GM08714 (cell line): Measurements from ENCODE around the gene SLC23A3.
A peak's percentile ranks its signal among the peaks of the same experiment; 100 is the strongest.
"Not testable (repeated sequence)": the region's sequence is repeated elsewhere in the genome, so short reads cannot be mapped to it uniquely, and the experiment has no call there.

ENCODE experiments used
- H3K4me3 ChIP-seq: fragments of 200-500 bp; sonication (Bioruptor generic); 2 replicates; pipeline ENCODE4 v1.5.1; 2014; ENCODE audit warnings: mild to moderate bottlenecking, low read length, inconsistent platforms
- ZNF274 ChIP-seq: IDR thresholded peaks from 2 replicates; pipeline ENCODE4 v1.6.1; 2012; ENCODE audit warnings: mild to moderate bottlenecking, low read depth, low read length

SLC23A3 gene

DNA sequence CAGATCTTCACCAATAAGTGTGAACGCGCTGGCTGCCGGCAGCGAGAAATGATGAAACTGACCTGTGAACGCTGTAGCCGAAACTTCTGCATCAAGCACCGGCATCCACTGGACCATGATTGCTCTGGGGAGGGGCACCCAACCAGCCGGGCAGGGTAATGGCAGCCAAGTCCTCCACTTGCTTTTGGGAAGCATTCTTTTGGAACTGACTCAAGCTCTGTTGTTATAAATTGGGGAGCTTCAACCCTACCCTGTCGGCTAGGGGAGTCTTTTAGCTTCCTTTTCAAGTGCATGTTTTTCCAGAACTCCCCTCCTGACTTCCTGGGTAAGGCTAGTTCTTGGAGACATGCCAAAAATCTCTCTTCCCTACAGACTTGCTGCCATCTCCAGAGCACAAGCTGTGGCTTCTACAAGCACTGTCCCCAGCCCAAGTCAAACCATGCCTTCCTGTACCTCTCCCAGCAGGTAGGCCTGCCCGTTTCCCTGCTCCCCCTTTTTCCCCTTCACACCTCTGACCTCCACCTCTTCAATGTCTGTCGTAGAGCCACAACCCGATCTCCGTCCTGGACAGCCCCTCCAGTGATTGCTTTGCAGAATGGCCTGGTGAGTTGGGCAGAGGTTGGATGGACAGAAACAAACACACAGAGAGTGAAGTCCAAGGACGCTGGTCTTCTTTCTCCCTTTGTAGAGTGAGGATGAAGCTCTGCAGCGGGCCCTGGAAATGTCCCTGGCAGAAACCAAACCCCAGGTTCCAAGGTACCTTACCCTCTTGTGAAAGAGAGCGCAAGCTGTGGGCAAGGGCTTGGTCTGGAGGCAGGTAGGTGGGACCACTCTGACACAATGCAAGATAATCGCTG, 38.3 kb upstream of the SLC23A3 start:
- TF ChIP-seq ZNF274: no peak
- H3K4me3 ChIP-seq: no peak overlapping the region

GRCh38 chr2:219207134-219207883, 37.5 kb upstream of the SLC23A3 start:
- peak overlapping the region; percentile 55; the same call in 1 of the 2 replicates for H3K4me3 ChIP-seq
- no peak for TF ChIP-seq ZNF274

DNA sequence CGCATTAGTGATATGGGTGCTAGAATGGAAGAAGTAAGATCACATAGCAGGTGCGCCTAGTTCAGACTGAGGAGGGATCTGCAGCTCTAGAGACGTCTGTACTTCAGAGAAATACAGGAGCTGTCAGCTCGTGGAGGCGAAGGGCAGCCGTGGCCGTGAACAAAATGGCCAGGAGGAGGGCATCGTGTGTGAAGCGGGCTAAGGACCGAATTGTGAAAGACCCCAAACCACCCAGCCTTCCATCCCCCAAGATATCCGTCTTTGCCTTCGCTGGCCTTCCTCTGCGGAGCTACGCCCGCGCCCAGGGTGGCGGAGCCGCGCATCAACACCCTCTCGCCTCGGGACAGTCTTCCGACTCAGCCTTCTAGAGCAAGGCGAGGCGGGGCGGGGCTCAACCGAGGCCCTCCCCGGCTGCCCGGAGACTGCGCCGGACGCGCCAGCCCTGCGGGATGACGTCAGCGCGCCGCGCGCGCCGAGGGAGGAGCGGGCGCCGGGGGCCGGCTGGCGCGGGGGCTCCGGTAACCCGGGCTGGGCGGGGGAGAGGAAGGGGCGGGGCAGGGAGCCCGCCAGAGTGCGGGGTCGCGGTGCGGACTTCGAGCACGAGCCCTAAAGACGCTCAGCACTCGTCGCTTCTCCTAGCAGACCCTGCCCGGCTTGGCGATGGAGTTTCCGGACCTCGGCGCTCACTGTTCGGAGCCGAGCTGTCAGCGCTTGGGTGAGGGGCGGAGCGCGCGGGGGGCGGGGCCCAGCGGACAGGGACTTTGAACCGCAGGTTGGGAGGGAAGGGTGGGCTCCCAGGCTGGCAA, 36.7 kb upstream of the SLC23A3 start, which contains the start of gene ZFAND2B:
TSS of gene ZFAND2B (plus strand) at position 455 of the 806 bp plus-strand sequence. CDS start at position 661, 206 bp downstream.
- no peak for TF ChIP-seq ZNF274
- H3K4me3 ChIP-seq: peak within 1 kb of the TSS; percentile 78

- TF ChIP-seq ZNF274: no peak
- peak overlapping the region; percentile 78; the same call in 1 of the 2 replicates for H3K4me3 ChIP-seq
Observed at GRCh38 chr2:219205981-219206327, 36.1 kb upstream of the SLC23A3 start.

DNA sequence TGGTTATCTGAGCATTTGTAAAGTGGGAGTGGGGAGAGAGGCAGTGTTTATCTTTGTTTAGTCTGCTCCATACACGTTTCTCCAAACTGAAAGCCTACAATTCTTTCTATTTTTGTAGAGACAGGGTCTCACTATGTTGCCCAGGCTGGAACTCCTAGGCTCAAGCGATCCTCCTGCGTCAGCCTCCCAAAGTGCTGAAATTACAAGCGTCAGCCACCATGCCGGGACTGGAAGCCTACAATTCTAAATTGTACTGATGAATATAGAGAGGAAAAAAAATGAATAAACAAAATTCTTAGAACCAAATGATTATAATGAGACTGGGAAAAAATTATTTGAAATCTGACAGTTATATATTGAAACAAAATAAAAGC, 35.3 kb upstream of the SLC23A3 start:
- TF ChIP-seq ZNF274: no peak

GRCh38 chr2:219204425-219205164, 34.8 kb upstream of the SLC23A3 start:
- TF ChIP-seq ZNF274: no peak
- H3K4me3 ChIP-seq: no peak overlapping the region

More for the DNA sequence above, 35.3 kb upstream of the SLC23A3 start:
- H3K4me3 ChIP-seq: no peak overlapping the region

DNA sequence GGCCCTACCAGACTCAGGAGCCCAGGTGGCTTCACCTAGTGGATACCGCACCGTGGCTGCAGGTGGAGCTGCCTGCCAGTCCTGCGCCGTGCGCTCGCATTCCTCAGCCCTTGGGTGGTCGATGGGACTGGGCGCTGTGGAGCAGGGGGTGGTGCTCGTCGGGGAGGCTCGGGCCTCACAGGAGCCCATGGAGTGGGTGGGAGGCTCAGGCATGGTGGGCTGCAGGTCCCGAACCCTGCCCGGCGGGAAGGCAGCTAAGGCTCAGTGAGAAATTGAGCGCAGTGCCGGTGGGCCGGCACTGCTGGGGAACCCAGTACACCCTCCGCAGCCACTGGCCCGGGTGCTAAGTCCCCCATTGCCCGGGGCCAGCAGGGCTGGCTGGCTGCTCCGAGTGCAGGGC, 31.5 kb upstream of the SLC23A3 start:
- not testable (repeated sequence) for H3K4me3 ChIP-seq

- H3K4me3 ChIP-seq: not testable (repeated sequence)
Observed at GRCh38 chr2:219200502-219201326, 30.9 kb upstream of the SLC23A3 start.

DNA sequence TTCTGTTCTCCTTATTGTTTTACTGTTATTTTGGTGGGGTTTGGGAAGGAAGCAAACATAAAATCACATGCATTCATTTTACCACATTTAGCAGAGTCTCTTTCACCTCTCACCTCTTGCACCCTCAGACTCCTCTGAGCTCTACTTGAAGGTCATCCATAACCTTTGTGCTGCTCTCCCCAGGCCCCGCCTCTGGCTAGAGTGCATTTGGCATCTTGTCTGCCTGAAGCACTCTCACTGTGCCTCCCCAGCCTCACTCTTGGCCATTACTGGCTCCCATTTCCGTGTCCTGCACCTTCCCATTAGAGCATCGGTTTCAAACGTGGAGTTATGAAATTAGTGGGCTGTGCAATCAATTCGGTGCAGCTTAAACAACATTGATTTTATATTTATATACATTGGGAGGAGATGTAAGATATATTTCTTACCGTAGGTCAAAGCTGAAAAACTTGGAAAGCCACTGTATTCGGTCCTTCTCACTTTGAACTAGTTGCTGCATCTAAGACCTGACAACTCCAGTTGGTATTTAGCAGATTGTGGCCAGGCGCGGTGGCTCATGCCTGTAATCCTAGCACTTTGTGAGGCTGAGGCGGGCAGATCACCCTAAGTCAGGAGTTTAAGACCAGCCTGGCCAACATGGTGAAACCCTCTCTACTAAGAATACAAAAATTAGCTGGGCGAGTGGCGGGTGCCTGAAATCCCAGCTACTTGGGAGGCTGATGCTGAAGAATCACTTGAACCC, 29.8 kb upstream of the SLC23A3 start:
- TF ChIP-seq ZNF274: no peak
- H3K4me3 ChIP-seq: no peak overlapping the region

DNA sequence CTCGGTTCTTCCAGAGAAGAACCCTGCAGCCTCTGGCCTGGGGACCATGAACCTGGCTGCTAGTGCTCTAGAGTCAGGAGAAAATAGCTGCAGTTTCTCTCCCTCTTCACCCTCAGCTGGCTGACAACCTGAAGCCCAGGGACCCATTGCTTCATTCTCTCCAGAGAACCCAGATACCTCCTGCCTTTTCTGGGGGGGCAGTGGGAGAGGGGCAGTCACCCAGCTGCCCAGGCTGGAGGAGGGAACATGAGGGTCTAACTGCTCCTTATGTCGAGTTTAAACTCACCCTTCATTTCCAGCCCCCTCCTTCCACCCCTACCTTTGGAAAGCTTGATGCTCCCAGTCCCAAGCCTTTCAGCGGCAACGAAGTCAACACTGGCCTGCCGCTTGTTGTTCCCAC, 29.1 kb upstream of the SLC23A3 start:
- no peak for TF ChIP-seq ZNF274
- H3K4me3 ChIP-seq: no peak overlapping the region

GRCh38 chr2:219197388-219197787, 27.6 kb upstream of the SLC23A3 start:
- H3K4me3 ChIP-seq: no peak overlapping the region
- no peak for TF ChIP-seq ZNF274

DNA sequence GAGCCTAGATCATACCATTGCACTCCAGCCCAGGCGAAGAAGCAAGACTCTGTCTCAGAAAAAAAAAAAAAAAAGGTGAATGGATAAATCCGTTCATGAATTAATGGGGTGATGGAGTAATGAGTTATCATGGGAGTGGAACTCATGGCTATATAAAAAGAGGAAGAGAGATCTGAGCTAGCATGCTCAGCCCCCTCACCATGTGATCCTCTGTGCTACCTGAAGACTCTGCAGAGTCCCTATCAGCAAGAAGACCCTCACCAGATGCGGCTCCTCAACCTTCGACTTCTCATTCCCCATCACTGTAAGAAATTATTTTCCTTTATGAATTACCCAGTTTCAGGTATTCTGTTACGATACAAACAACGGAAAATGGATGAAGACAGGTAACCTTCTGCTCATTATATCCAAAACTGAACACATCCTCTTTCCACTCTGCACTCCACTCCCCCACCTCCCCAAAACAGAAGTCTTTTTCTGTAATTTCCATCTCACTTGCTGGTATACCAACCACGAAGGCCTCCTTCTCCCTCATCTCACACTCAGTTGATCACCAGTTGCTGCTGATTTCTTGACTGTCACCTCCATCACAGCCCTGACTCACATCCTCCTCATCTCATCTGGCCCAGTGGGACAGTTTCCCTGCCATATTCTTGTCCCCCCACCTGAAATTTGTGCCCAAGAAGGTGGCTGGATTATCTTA, 17.1 kb upstream of the SLC23A3 start:
- no peak for TF ChIP-seq ZNF274
- no peak overlapping the region for H3K4me3 ChIP-seq
